ENCODE data around the gene PLA2G4F.

The PLA2G4F gene

GRCh38 chr15:42156243-42156922 lies at the start of gene PLA2G4F:
TSS of gene PLA2G4F (minus strand) at chr15:42156636. CDS start at chr15:42156549, 87 bp downstream.
- no peak for DNase-seq

GRCh38 chr15:42203891-42204290 lies 47.5 kb upstream of the PLA2G4F start:
- DNase-seq = no peak

GRCh38 chr15:42202653-42203052 lies 46.2 kb upstream of the PLA2G4F start:
- DNase-seq = no peak

GRCh38 chr15:42201801-42202200 lies 45.4 kb upstream of the PLA2G4F start:
- no peak for DNase-seq

GRCh38 chr15:42199126-42199525 lies 42.7 kb upstream of the PLA2G4F start:
- DNase-seq = no peak

GRCh38 chr15:42198516-42198915 lies 42.1 kb upstream of the PLA2G4F start:
- no peak for DNase-seq

GRCh38 chr15:42194513-42194912 lies 38.1 kb upstream of the PLA2G4F start:
- DNase-seq = no peak

GRCh38 chr15:42193383-42193782 lies 36.9 kb upstream of the PLA2G4F start:
- DNase-seq = no peak

GRCh38 chr15:42191610-42192346 lies 35.3 kb upstream of the PLA2G4F start:
- no peak for DNase-seq

GRCh38 chr15:42190370-42190769 lies 33.9 kb upstream of the PLA2G4F start:
- no peak for DNase-seq

- DNase-seq = no peak
Measured at GRCh38 chr15:42185801-42186200, 29.4 kb upstream of the PLA2G4F start.

- no peak for DNase-seq
Measured at GRCh38 chr15:42184736-42185135, 28.3 kb upstream of the PLA2G4F start.

GRCh38 chr15:42184296-42184695 lies 27.9 kb upstream of the PLA2G4F start:
- DNase-seq = no peak

GRCh38 chr15:42182961-42183360 lies 26.5 kb upstream of the PLA2G4F start:
- DNase-seq = no peak

GRCh38 chr15:42182328-42182886 lies 26.0 kb upstream of the PLA2G4F start:
- no peak for DNase-seq

- no peak for DNase-seq
Measured at GRCh38 chr15:42178056-42178455, 21.6 kb upstream of the PLA2G4F start.

GRCh38 chr15:42175671-42176070 lies 19.2 kb upstream of the PLA2G4F start:
- DNase-seq = no peak

- no peak for DNase-seq
Measured at GRCh38 chr15:42172475-42172874, 16.0 kb upstream of the PLA2G4F start.

GRCh38 chr15:42171795-42172194 lies 15.4 kb upstream of the PLA2G4F start:
- DNase-seq = no peak

- DNase-seq = no peak
Measured at GRCh38 chr15:42171122-42171521, 14.7 kb upstream of the PLA2G4F start.

- DNase-seq = no peak
Measured at GRCh38 chr15:42166225-42166940, 9.9 kb upstream of the PLA2G4F start.

- DNase-seq = no peak
Measured at GRCh38 chr15:42165106-42165505, 8.7 kb upstream of the PLA2G4F start.

- DNase-seq = no peak
Measured at GRCh38 chr15:42163947-42164550, 7.6 kb upstream of the PLA2G4F start.

All from activated effector memory CD4-positive, alpha-beta T cell treated with Interleukin-2 at 50 U/mL for 16 hours (primary cell).